Neuron (in vitro differentiated cells): ENCODE measurements around the gene CAPN8.
A peak's percentile ranks its signal among the peaks of the same experiment; 100 is the strongest.

ENCODE experiments used
- H2AFZ ChIP-seq: one replicate; pipeline ENCODE4 v1.6.1; 2013; ENCODE audit warnings: low read depth, mild to moderate bottlenecking, inconsistent platforms, low read length, moderate library complexity
- H3K27me3 ChIP-seq: one replicate; pipeline ENCODE4 v1.6.1; 2013; ENCODE audit warnings: low read length; ENCODE audit not compliant: insufficient read depth
- H3K36me3 ChIP-seq: one replicate; pipeline ENCODE4 v1.6.1; 2013; ENCODE audit warnings: low read length; ENCODE audit not compliant: insufficient read depth
- H3K4me1 ChIP-seq: one replicate; pipeline ENCODE4 v1.6.1; 2013; ENCODE audit warnings: low read length; ENCODE audit not compliant: insufficient read depth
- H3K4me3 ChIP-seq: 2 replicates; pipeline ENCODE4 v1.5.1; 2013; ENCODE audit warnings: mild to moderate bottlenecking, low read length, moderate library complexity
- H3K9me3 ChIP-seq: one replicate; pipeline ENCODE4 v1.6.1; 2013; ENCODE audit warnings: low read length

The CAPN8 gene

GRCh38 chr1:223708001-223708359 lies 42.5 kb upstream of the CAPN8 start:
- no peaks in the 10 kb centered on the region for H3K27me3 ChIP-seq
- peaks cover 8% of the 10 kb centered on the region for H3K4me1 ChIP-seq
- no peaks in the 10 kb centered on the region for H3K36me3 ChIP-seq
- no peak overlapping the region for H3K4me3 ChIP-seq
- no peak overlapping the region for H2AFZ ChIP-seq
- no peaks in the 10 kb centered on the region for H3K9me3 ChIP-seq

GRCh38 chr1:223707256-223708000 lies 41.9 kb upstream of the CAPN8 start:
- no peak overlapping the region for H3K4me3 ChIP-seq
- H3K27me3 ChIP-seq = no peaks in the 10 kb centered on the region
- H2AFZ ChIP-seq = no peak overlapping the region
- peaks cover 8% of the 10 kb centered on the region for H3K4me1 ChIP-seq
- H3K9me3 ChIP-seq = no peaks in the 10 kb centered on the region
- H3K36me3 ChIP-seq = no peaks in the 10 kb centered on the region

GRCh38 chr1:223706077-223706973 lies 40.8 kb upstream of the CAPN8 start:
- peaks cover 9% of the 10 kb centered on the region for H3K4me1 ChIP-seq
- H2AFZ ChIP-seq = no peak overlapping the region
- no peak overlapping the region for H3K4me3 ChIP-seq
- no peaks in the 10 kb centered on the region for H3K36me3 ChIP-seq
- no peaks in the 10 kb centered on the region for H3K9me3 ChIP-seq
- no peaks in the 10 kb centered on the region for H3K27me3 ChIP-seq

- no peaks in the 10 kb centered on the region for H3K9me3 ChIP-seq
- peaks cover 20% of the 10 kb centered on the region for H3K4me1 ChIP-seq
- H2AFZ ChIP-seq = no peak overlapping the region
- H3K4me3 ChIP-seq = no peak overlapping the region
- H3K27me3 ChIP-seq = no peaks in the 10 kb centered on the region
- H3K36me3 ChIP-seq = no peaks in the 10 kb centered on the region
Measured at GRCh38 chr1:223704921-223705878, 39.7 kb upstream of the CAPN8 start.

GRCh38 chr1:223703668-223704013 lies 38.1 kb upstream of the CAPN8 start:
- Histone ChIP-seq H3K9me3 (no peaks in the 10 kb centered on the region), H3K4me3 (no peak overlapping the region), H3K4me1 (peaks cover 22% of the 10 kb centered on the region), H3K36me3 (no peaks in the 10 kb centered on the region), H2AFZ (no peak overlapping the region), H3K27me3 (no peaks in the 10 kb centered on the region)

GRCh38 chr1:223702735-223703667 lies 37.5 kb upstream of the CAPN8 start:
- H3K4me1 ChIP-seq = peaks cover 22% of the 10 kb centered on the region
- H3K9me3 ChIP-seq = no peaks in the 10 kb centered on the region
- no peaks in the 10 kb centered on the region for H3K27me3 ChIP-seq
- H2AFZ ChIP-seq = no peak overlapping the region
- H3K4me3 ChIP-seq = no peak overlapping the region
- no peaks in the 10 kb centered on the region for H3K36me3 ChIP-seq

GRCh38 chr1:223700942-223701637 lies 35.6 kb upstream of the CAPN8 start:
- Histone ChIP-seq H3K27me3 (no peaks in the 10 kb centered on the region), H2AFZ (peak overlapping the region; percentile 62), H3K36me3 (no peaks in the 10 kb centered on the region), H3K4me3 (peak overlapping the region; percentile 20), H3K4me1 (peaks cover 14% of the 10 kb centered on the region), H3K9me3 (no peaks in the 10 kb centered on the region)

- peaks cover 14% of the 10 kb centered on the region for H3K4me1 ChIP-seq
- H3K4me3 ChIP-seq = no peak overlapping the region
- H3K36me3 ChIP-seq = no peaks in the 10 kb centered on the region
- H2AFZ ChIP-seq = peak overlapping the region; percentile 62
- no peaks in the 10 kb centered on the region for H3K9me3 ChIP-seq
- H3K27me3 ChIP-seq = no peaks in the 10 kb centered on the region
Measured at GRCh38 chr1:223700388-223700918, 35.0 kb upstream of the CAPN8 start.

- Histone ChIP-seq H3K4me1 (peaks cover 9% of the 10 kb centered on the region), H3K36me3 (no peaks in the 10 kb centered on the region), H3K9me3 (no peaks in the 10 kb centered on the region), H3K4me3 (no peak overlapping the region), H3K27me3 (no peaks in the 10 kb centered on the region), H2AFZ (no peak overlapping the region)
Measured at GRCh38 chr1:223695941-223696340, 30.4 kb upstream of the CAPN8 start.

GRCh38 chr1:223695014-223695548 lies 29.6 kb upstream of the CAPN8 start:
- Histone ChIP-seq H3K4me1 (peaks cover under 1% of the 10 kb centered on the region), H3K4me3 (no peak overlapping the region), H3K9me3 (no peaks in the 10 kb centered on the region), H2AFZ (no peak overlapping the region), H3K27me3 (no peaks in the 10 kb centered on the region), H3K36me3 (no peaks in the 10 kb centered on the region)

GRCh38 chr1:223691121-223691520 lies 25.6 kb upstream of the CAPN8 start:
- H3K4me1 ChIP-seq = no peaks in the 10 kb centered on the region
- H3K36me3 ChIP-seq = no peaks in the 10 kb centered on the region
- H2AFZ ChIP-seq = no peak overlapping the region
- H3K9me3 ChIP-seq = no peaks in the 10 kb centered on the region
- peaks cover 3% of the 10 kb centered on the region for H3K27me3 ChIP-seq
- no peak overlapping the region for H3K4me3 ChIP-seq
